ENCODE data around the gene PTGR2. TPM values are rescaled to one million over a fixed set of nuclear protein-coding genes. Genes with fewer than 3 reads are reported as not detected.

Gene PTGR2
- total RNA-seq, 1 experiment from 2014 or later: 12.0 TPM

DNA sequence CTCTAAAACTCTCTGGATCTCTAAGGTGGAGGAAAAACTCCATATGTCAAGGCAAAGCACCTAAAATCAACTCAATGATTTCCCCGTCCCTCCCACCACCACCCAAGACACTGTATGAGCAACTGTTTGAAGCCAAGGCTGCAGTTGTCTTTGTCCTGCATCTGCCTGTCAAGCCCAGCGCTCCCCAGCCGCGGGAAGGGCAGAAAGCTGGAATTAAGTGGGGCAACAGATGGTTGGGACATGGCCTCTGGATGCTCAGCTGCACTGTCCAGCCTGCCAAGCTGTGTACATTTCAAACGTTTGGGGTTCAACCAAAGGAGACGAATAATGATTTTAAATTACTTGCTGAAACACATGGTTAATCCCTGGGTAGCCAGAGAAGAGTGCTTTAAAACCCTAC is 42.2 kb upstream of the PTGR2 start:
- BruUV-seq (replicated peaks): no TSS peak
- intact Hi-C loops (cut with micrococcal nuclease; ENCODE audit: unreplicated experiment): no loop called here
- TF ChIP-seq, protein P1, sequence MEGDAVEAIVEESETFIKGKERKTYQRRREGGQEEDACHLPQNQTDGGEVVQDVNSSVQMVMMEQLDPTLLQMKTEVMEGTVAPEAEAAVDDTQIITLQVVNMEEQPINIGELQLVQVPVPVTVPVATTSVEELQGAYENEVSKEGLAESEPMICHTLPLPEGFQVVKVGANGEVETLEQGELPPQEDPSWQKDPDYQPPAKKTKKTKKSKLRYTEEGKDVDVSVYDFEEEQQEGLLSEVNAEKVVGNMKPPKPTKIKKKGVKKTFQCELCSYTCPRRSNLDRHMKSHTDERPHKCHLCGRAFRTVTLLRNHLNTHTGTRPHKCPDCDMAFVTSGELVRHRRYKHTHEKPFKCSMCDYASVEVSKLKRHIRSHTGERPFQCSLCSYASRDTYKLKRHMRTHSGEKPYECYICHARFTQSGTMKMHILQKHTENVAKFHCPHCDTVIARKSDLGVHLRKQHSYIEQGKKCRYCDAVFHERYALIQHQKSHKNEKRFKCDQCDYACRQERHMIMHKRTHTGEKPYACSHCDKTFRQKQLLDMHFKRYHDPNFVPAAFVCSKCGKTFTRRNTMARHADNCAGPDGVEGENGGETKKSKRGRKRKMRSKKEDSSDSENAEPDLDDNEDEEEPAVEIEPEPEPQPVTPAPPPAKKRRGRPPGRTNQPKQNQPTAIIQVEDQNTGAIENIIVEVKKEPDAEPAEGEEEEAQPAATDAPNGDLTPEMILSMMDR (IDR thresholded peaks at IDR 0.05; ENCODE audit: unreplicated experiment): no peak
- Mint-ChIP-seq H3K4me3 (ENCODE audit: low read depth, unreplicated experiment) (no peak overlapping the region), H3K27me3 (ENCODE audit: unreplicated experiment) (peaks cover 9% of the 10 kb centered on the region), H3K36me3 (ENCODE audit: insufficient read depth, unreplicated experiment) (no peaks in the 10 kb centered on the region), H3K4me1 (ENCODE audit: low read depth, unreplicated experiment) (no peaks in the 10 kb centered on the region), H3K9me3 (ENCODE audit: low read depth, unreplicated experiment) (no peaks in the 10 kb centered on the region), H3K27ac (ENCODE audit: unreplicated experiment) (no peak overlapping the region)
- CTCF ChIA-PET: no interaction called here
- DNase-seq: no peak

DNA sequence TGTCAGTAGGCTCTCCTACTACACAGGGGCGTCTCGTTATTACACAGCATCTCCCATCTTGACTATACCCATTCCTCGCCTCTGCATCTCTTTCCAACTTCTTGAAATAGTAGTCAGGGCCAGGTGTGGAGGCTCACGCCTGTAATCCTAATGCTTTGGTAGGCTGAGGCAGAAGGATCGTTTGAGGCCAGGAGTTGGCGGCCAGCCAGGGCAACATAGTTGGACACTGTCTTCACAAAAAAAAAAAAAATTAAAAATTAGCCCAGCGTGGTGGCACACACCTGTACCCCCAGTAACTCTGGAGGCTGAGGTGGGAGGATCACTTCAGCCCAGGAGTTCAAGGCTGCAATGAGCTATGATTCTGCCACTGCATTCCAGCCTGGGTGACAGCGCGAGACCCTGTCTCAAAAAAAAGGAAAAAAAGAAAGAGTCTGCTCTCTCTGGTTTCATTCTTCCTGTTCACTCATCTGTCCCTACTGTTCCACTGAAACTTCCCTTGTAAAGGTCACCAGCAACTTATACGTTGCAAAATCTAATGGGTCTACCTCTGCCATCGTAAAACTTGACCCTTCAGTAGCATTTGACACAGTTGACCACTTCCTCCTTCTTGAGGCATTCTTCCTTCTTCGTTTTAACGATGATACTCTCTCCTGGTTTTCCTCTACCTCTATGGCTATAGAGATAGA is 41.0 kb upstream of the PTGR2 start:
- CTCF ChIA-PET: no interaction called here
- intact Hi-C loops (cut with micrococcal nuclease; ENCODE audit: unreplicated experiment): no loop called here

DNA sequence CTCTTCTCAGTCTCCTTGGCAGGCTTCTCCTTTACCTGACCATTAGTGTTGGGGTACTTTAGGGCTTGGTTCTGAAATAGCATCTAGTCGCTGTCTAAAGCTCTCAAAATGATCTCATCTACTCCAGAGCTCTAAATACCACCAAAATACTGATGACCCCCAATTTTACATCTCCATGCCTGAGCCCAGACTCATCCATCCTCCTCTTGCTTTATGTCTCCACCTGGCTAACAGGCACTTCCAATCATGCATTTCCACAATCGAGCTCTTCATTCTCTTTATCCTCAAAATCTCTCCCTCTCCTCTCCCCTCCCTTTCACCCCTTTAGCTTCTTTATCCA is 40.5 kb upstream of the PTGR2 start:
- Mint-ChIP-seq H3K4me1 (ENCODE audit: low read depth, unreplicated experiment) (no peaks in the 10 kb centered on the region), H3K9me3 (ENCODE audit: low read depth, unreplicated experiment) (no peaks in the 10 kb centered on the region), H3K27ac (ENCODE audit: unreplicated experiment) (no peak overlapping the region), H3K36me3 (ENCODE audit: insufficient read depth, unreplicated experiment) (no peaks in the 10 kb centered on the region), H3K27me3 (ENCODE audit: unreplicated experiment) (peaks cover 9% of the 10 kb centered on the region), H3K4me3 (ENCODE audit: low read depth, unreplicated experiment) (no peak overlapping the region)
- DNase-seq: no peak
- TF ChIP-seq, protein P1 (IDR thresholded peaks at IDR 0.05; ENCODE audit: unreplicated experiment): no peak
- BruUV-seq (replicated peaks): no TSS peak
- CTCF ChIA-PET: no interaction called here
- intact Hi-C loops (cut with micrococcal nuclease; ENCODE audit: unreplicated experiment): no loop called here

More for the DNA sequence above, 41.0 kb upstream of the PTGR2 start:
- Mint-ChIP-seq H3K27me3 (ENCODE audit: unreplicated experiment) (peaks cover 9% of the 10 kb centered on the region), H3K36me3 (ENCODE audit: insufficient read depth, unreplicated experiment) (no peaks in the 10 kb centered on the region), H3K4me3 (ENCODE audit: low read depth, unreplicated experiment) (no peak overlapping the region), H3K4me1 (ENCODE audit: low read depth, unreplicated experiment) (no peaks in the 10 kb centered on the region), H3K27ac (ENCODE audit: unreplicated experiment) (no peak overlapping the region), H3K9me3 (ENCODE audit: low read depth, unreplicated experiment) (no peaks in the 10 kb centered on the region)
- DNase-seq: no peak
- BruUV-seq (replicated peaks): no TSS peak
- TF ChIP-seq, protein P1 (IDR thresholded peaks at IDR 0.05; ENCODE audit: unreplicated experiment): no peak

DNA sequence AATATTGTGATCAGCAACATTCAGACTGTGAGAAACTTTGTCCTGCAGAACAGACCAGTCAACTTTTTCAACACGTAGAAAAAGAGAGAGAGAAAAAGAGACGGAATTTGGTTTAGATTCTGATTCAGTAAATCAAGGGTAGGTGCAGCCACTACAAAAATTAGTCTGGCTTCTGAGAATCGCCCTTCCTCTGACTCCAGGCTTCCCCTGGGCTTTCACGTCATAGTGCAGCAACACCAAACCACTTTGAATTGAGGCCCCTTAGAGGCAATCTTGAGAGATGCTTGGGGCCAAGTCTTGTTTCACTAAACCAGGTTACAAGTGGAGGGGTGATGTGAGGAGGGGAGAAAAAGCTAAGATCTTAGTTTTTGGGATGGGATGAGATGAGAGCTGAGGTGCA is 37.5 kb upstream of the PTGR2 start:
- Mint-ChIP-seq H3K27me3 (ENCODE audit: unreplicated experiment) (peaks cover 9% of the 10 kb centered on the region), H3K4me1 (ENCODE audit: low read depth, unreplicated experiment) (no peaks in the 10 kb centered on the region), H3K9me3 (ENCODE audit: low read depth, unreplicated experiment) (no peaks in the 10 kb centered on the region), H3K4me3 (ENCODE audit: low read depth, unreplicated experiment) (no peak overlapping the region), H3K27ac (ENCODE audit: unreplicated experiment) (peak overlapping the region; percentile 30), H3K36me3 (ENCODE audit: insufficient read depth, unreplicated experiment) (no peaks in the 10 kb centered on the region)
- no TSS peak for BruUV-seq (replicated peaks)
- intact Hi-C loops (cut with micrococcal nuclease; ENCODE audit: unreplicated experiment): no loop called here
- no peak for DNase-seq
- CTCF ChIA-PET: no interaction called here
- TF ChIP-seq, protein P1 (IDR thresholded peaks at IDR 0.05; ENCODE audit: unreplicated experiment): no peak

All from Calu3 (cell line).